ENCODE results near the gene ASIC5. TPM values are rescaled to one million over a fixed set of nuclear protein-coding genes. Genes with fewer than 3 reads are reported as not detected.

Gene ASIC5
- total RNA-seq, 2 donors from 2014 or later: 0.15 TPM; not detected in 1

GRCh38 chr4:155887847-155888570 lies 21.9 kb upstream of the ASIC5 start:
- no peak for DNase-seq
- no peaks in the 10 kb centered on the region for H3K4me1 ChIP-seq
- no peaks in the 10 kb centered on the region for H3K36me3 ChIP-seq
- intact Hi-C loops (cut with DNase I): no loop called here
- no peak for TF ChIP-seq CTCF (IDR thresholded peaks at IDR 0.05)
- H3K4me3 ChIP-seq: no peak overlapping the region
- no peaks in the 10 kb centered on the region for H3K9me3 ChIP-seq
- H3K9ac ChIP-seq (ENCODE audit: low read depth in 2 of 2, low read length in 2 of 2): no peak overlapping the region
- no peaks in the 10 kb centered on the region for H3K27me3 ChIP-seq
- H3K27ac ChIP-seq: no peak overlapping the region

- Histone ChIP-seq H3K27me3 (no peaks in the 10 kb centered on the region), H3K36me3 (no peaks in the 10 kb centered on the region), H3K9me3 (no peaks in the 10 kb centered on the region), H3K4me3 (no peak overlapping the region), H3K9ac (ENCODE audit: low read depth in 2 of 2, low read length in 2 of 2) (no peak overlapping the region), H3K27ac (no peak overlapping the region), H3K4me1 (no peaks in the 10 kb centered on the region)
- no peak for DNase-seq
- intact Hi-C loops (cut with DNase I): no loop called here
- TF ChIP-seq CTCF (IDR thresholded peaks at IDR 0.05): no peak
Observed at GRCh38 chr4:155887045-155887444, 21.0 kb upstream of the ASIC5 start.

- intact Hi-C loops (cut with DNase I): no loop called here
- no peaks in the 10 kb centered on the region for H3K36me3 ChIP-seq
- no peaks in the 10 kb centered on the region for H3K9me3 ChIP-seq
- no peaks in the 10 kb centered on the region for H3K4me1 ChIP-seq
- H3K9ac ChIP-seq (ENCODE audit: low read depth in 2 of 2, low read length in 2 of 2): no peak overlapping the region
- no peak for DNase-seq
- no peak for TF ChIP-seq CTCF (IDR thresholded peaks at IDR 0.05)
- no peak overlapping the region for H3K4me3 ChIP-seq
- no peaks in the 10 kb centered on the region for H3K27me3 ChIP-seq
- no peak overlapping the region for H3K27ac ChIP-seq
Observed at GRCh38 chr4:155885666-155886065, 19.6 kb upstream of the ASIC5 start.

GRCh38 chr4:155883895-155884294 lies 17.8 kb upstream of the ASIC5 start:
- H3K36me3 ChIP-seq: no peaks in the 10 kb centered on the region
- no peaks in the 10 kb centered on the region for H3K27me3 ChIP-seq
- no peak for TF ChIP-seq CTCF (IDR thresholded peaks at IDR 0.05)
- H3K4me3 ChIP-seq: no peak overlapping the region
- H3K4me1 ChIP-seq: no peaks in the 10 kb centered on the region
- no peaks in the 10 kb centered on the region for H3K9me3 ChIP-seq
- no peak for DNase-seq
- intact Hi-C loops (cut with DNase I): no loop called here
- H3K27ac ChIP-seq: no peak overlapping the region
- H3K9ac ChIP-seq (ENCODE audit: low read depth in 2 of 2, low read length in 2 of 2): no peak overlapping the region

- no peak for DNase-seq
- H3K9ac ChIP-seq (ENCODE audit: low read depth in 2 of 2, low read length in 2 of 2): no peak overlapping the region
Observed at GRCh38 chr4:155881555-155881954, 15.5 kb upstream of the ASIC5 start.

More at GRCh38 chr4:155881555-155881954, 15.5 kb upstream of the ASIC5 start:
- H3K27me3 ChIP-seq: no peaks in the 10 kb centered on the region
- no peaks in the 10 kb centered on the region for H3K4me1 ChIP-seq
- intact Hi-C loops (cut with DNase I): no loop called here
- H3K4me3 ChIP-seq: no peak overlapping the region
- H3K27ac ChIP-seq: no peak overlapping the region
- no peak for TF ChIP-seq CTCF (IDR thresholded peaks at IDR 0.05)
- no peaks in the 10 kb centered on the region for H3K9me3 ChIP-seq
- H3K36me3 ChIP-seq: no peaks in the 10 kb centered on the region
